HG03571 (cell line): ENCODE results near the gene GBX2.
"Not testable (repeated sequence)": the region's sequence is repeated elsewhere in the genome, so short reads cannot be mapped to it uniquely, and the experiment has no call there.

Source experiments
- ATAC-seq: cut with Tn5 transposase; IDR thresholded peaks from one replicate; pipeline ENCODE4 v1.9.1; 2021; ENCODE audit not compliant: unreplicated experiment

The GBX2 gene

GRCh38 chr2:236157815-236158498 lies 10.2 kb downstream of the GBX2 start:
- no peak for ATAC-seq

- ATAC-seq, result no peak
Measured at GRCh38 chr2:236157366-236157765, 10.8 kb downstream of the GBX2 start.

GRCh38 chr2:236156860-236157194 lies 11.4 kb downstream of the GBX2 start:
- ATAC-seq, result no peak

GRCh38 chr2:236156095-236156859 lies 11.9 kb downstream of the GBX2 start:
- no peak for ATAC-seq

GRCh38 chr2:236155406-236155805 lies 12.8 kb downstream of the GBX2 start:
- ATAC-seq, result no peak

GRCh38 chr2:236146436-236146835 lies 21.8 kb downstream of the GBX2 start:
- ATAC-seq, result no peak

GRCh38 chr2:236143811-236144210 lies 24.4 kb downstream of the GBX2 start:
- no peak for ATAC-seq

GRCh38 chr2:236141616-236142015 lies 26.6 kb downstream of the GBX2 start:
- not testable (repeated sequence) for ATAC-seq

GRCh38 chr2:236137066-236137465 lies 31.1 kb downstream of the GBX2 start:
- no peak for ATAC-seq

- no peak for ATAC-seq
Measured at GRCh38 chr2:236136538-236136937, 31.6 kb downstream of the GBX2 start.

- ATAC-seq, result no peak
Measured at GRCh38 chr2:236133410-236134012, 34.7 kb downstream of the GBX2 start.

- no peak for ATAC-seq
Measured at GRCh38 chr2:236131073-236131692, 37.0 kb downstream of the GBX2 start.

GRCh38 chr2:236130349-236130998 lies 37.7 kb downstream of the GBX2 start:
- no peak for ATAC-seq

GRCh38 chr2:236129935-236130334 lies 38.3 kb downstream of the GBX2 start:
- no peak for ATAC-seq

- no peak for ATAC-seq
Measured at GRCh38 chr2:236128321-236128720, 39.9 kb downstream of the GBX2 start.

GRCh38 chr2:236127010-236127409 lies 41.2 kb downstream of the GBX2 start:
- no peak for ATAC-seq

GRCh38 chr2:236125541-236125940 lies 42.6 kb downstream of the GBX2 start:
- ATAC-seq, result no peak

- ATAC-seq, result no peak
Measured at GRCh38 chr2:236124182-236124893, 43.8 kb downstream of the GBX2 start.

- ATAC-seq, result no peak
Measured at GRCh38 chr2:236123716-236124115, 44.5 kb downstream of the GBX2 start.

- no peak for ATAC-seq
Measured at GRCh38 chr2:236122236-236122635, 46.0 kb downstream of the GBX2 start.

GRCh38 chr2:236121546-236121945 lies 46.6 kb downstream of the GBX2 start:
- ATAC-seq, result no peak
